Neural cell (in vitro differentiated cells): ENCODE results near the gene GNAQ. TPM values are rescaled to one million over a fixed set of nuclear protein-coding genes. Genes with fewer than 3 reads are reported as not detected.

Experiments used
- H2AFZ ChIP-seq: fragments of 200-600, 300-800 bp; sonication (generic), shearing (Covaris generic); 2 replicates; pipeline ENCODE4 v1.6.0; 2014; ENCODE audit warnings: low read depth, mild to moderate bottlenecking, antibody characterized with exemption, low read length, moderate library complexity
- H3F3A ChIP-seq: fragments of 200-600 bp; shearing (Covaris generic); 2 replicates; pipeline ENCODE4 v1.6.1; 2016; ENCODE audit warnings: mild to moderate bottlenecking, moderate library complexity, mixed read lengths, antibody characterized with exemption, low read length; ENCODE audit not compliant: insufficient read depth, poor library complexity, severe bottlenecking
- H3K27ac ChIP-seq: fragments of 200-600, 300-800 bp; sonication (generic), shearing (Covaris generic); 2 replicates; pipeline ENCODE4 v1.5.1; 2014; ENCODE audit warnings: mild to moderate bottlenecking, low read length, moderate library complexity
- H3K27me3 ChIP-seq: fragments of 300-800, 200-600 bp; sonication (generic), shearing (Covaris generic); 2 replicates; pipeline ENCODE4 v1.6.0; 2014; ENCODE audit warnings: mild to moderate bottlenecking, low read depth, low read length, moderate library complexity; ENCODE audit not compliant: insufficient read depth
- H3K36me3 ChIP-seq: fragments of 300-800, 200-600 bp; sonication (generic), shearing (Covaris generic); 2 replicates; pipeline ENCODE4 v1.5.1; 2014; ENCODE audit warnings: mild to moderate bottlenecking, antibody characterized with exemption, low read length, moderate library complexity; ENCODE audit not compliant: insufficient read depth
- H3K4me2 ChIP-seq: fragments of 300-800, 200-600 bp; sonication (generic), shearing (Covaris generic); 2 replicates; pipeline ENCODE4 v1.6.0; 2014; ENCODE audit warnings: mild to moderate bottlenecking, low read length
- H3K4me3 ChIP-seq: fragments of 300-800, 200-600 bp; sonication (generic), shearing (Covaris generic); 2 replicates; pipeline ENCODE4 v1.5.1; 2014; ENCODE audit warnings: mild to moderate bottlenecking, low read length, moderate library complexity
- H3K79me2 ChIP-seq: fragments of 200-600 bp; shearing (Covaris generic); replicated peaks from 2 replicates; pipeline ENCODE4 v1.6.0; 2014; ENCODE audit warnings: mild to moderate bottlenecking, low read length, moderate library complexity; ENCODE audit not compliant: insufficient read depth
- H3K9ac ChIP-seq: fragments of 300-800, 200-600 bp; sonication (generic), shearing (Covaris generic); 2 replicates; pipeline ENCODE4 v1.6.1; 2016; ENCODE audit warnings: mild to moderate bottlenecking, low read length, mixed read lengths
- H3K9me2 ChIP-seq: fragments of 200-600 bp; shearing (Covaris generic); 2 replicates; pipeline ENCODE4 v1.6.1; 2016; ENCODE audit warnings: mild to moderate bottlenecking, low read length, mixed read lengths; ENCODE audit not compliant: insufficient read depth
- H3K9me3 ChIP-seq: fragments of 200-600, 300-800 bp; sonication (generic), shearing (Covaris generic); 2 replicates; pipeline ENCODE4 v1.6.1; 2016; ENCODE audit warnings: mild to moderate bottlenecking, mixed run types, low read length, moderate library complexity, mixed read lengths
- H4K20me1 ChIP-seq: fragments of 200-600 bp; shearing (Covaris generic); 2 replicates; pipeline ENCODE4 v1.6.1; 2016; ENCODE audit warnings: mild to moderate bottlenecking, mixed run types; ENCODE audit not compliant: insufficient read depth
- EP300 ChIP-seq: fragments of 450-650 bp; conservative IDR thresholded peaks from 2 replicates; pipeline ENCODE4 v1.6.1; 2014; ENCODE audit warnings: antibody characterized with exemption, mild to moderate bottlenecking, moderate library complexity; ENCODE audit not compliant: poor library complexity, severe bottlenecking
- EZH2 ChIP-seq: fragments of 200-600, 300-800 bp; shearing (Covaris generic), sonication (generic); IDR thresholded peaks from 2 replicates; pipeline ENCODE4 v1.6.1; 2014; ENCODE audit warnings: antibody characterized with exemption, low read length, borderline replicate concordance, mild to moderate bottlenecking; ENCODE audit not compliant: insufficient read depth, poor library complexity, severe bottlenecking
- MXI1 ChIP-seq: fragments of 450-650 bp; conservative IDR thresholded peaks from 2 replicates; pipeline ENCODE4 v1.6.1; 2014; ENCODE audit warnings: antibody characterized with exemption, mild to moderate bottlenecking; ENCODE audit not compliant: poor library complexity, severe bottlenecking
- POLR2AphosphoS5 ChIP-seq: IDR thresholded peaks from 2 replicates; pipeline ENCODE4 v1.6.1; 2012
- SMC3 ChIP-seq: fragments of 450-650 bp; conservative IDR thresholded peaks from 2 replicates; pipeline ENCODE4 v1.6.1; 2014; ENCODE audit warnings: antibody characterized with exemption, mild to moderate bottlenecking, moderate library complexity; ENCODE audit not compliant: poor library complexity
- TAF1 ChIP-seq: IDR thresholded peaks from 2 replicates; pipeline ENCODE4 v1.6.1; 2012; ENCODE audit warnings: low read depth
- polyA plus RNA-seq: library from polyadenylated mRNA; depleted of rRNA; stranded (reverse); fragments of >200 nt; gene quantifications from 2 replicates; pipeline ENCODE4 v1.2.3, GENCODE V29; 2014
- TF ChIP-seq, protein P1 (sequence below): IDR thresholded peaks from 2 replicates; pipeline ENCODE4 v1.6.1; 2012; ENCODE audit warnings: borderline replicate concordance
- TF ChIP-seq, protein P2 (sequence below): fragments of 450-650 bp; IDR thresholded peaks from 2 replicates; pipeline ENCODE4 v1.5.1; 2014; ENCODE audit warnings: antibody characterized with exemption, mild to moderate bottlenecking, moderate library complexity; ENCODE audit not compliant: poor library complexity, severe bottlenecking

Gene GNAQ
- polyA plus RNA-seq, 1 donor from 2014 or later, result 86.7 TPM

DNA sequence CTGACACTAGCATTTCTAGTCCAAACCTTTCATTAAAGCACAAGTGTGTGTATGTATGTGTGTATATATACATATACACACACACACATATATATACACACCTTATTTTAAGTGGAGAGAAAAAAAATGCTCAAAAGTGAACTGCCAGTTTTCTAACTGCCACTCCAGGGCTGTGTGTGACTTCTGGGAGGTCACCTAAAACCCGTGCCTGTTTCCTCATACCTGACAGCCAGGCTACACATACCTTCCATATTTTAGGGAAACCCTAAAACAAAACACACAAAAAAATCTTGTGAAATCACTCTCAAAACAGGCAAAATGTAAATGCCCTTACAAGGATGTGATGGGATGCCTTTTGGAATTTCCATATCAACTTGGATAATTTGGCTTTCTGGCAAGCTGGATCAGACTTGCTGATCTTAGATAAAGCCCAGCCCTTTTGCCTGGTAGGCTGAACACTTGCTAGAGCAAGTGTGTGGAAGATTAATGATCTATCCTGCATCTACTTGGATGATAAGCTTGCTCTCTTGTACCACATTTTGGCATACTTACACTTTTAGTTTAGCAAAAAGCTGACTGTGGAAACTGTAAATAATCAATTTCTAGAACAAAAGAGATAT lies 127.8 kb downstream of the GNAQ start:
- H3K27ac ChIP-seq, result no peak overlapping the region
- no peak overlapping the region for H2AFZ ChIP-seq
- H3K9ac ChIP-seq, result no peak overlapping the region
- H3K36me3 ChIP-seq, result no peaks in the 10 kb centered on the region
- no peaks in the 10 kb centered on the region for H3F3A ChIP-seq
- H3K4me2 ChIP-seq, result no peak overlapping the region
- TF ChIP-seq MXI1 (no peak), POLR2AphosphoS5 (no peak)
- TF ChIP-seq, protein P1, sequence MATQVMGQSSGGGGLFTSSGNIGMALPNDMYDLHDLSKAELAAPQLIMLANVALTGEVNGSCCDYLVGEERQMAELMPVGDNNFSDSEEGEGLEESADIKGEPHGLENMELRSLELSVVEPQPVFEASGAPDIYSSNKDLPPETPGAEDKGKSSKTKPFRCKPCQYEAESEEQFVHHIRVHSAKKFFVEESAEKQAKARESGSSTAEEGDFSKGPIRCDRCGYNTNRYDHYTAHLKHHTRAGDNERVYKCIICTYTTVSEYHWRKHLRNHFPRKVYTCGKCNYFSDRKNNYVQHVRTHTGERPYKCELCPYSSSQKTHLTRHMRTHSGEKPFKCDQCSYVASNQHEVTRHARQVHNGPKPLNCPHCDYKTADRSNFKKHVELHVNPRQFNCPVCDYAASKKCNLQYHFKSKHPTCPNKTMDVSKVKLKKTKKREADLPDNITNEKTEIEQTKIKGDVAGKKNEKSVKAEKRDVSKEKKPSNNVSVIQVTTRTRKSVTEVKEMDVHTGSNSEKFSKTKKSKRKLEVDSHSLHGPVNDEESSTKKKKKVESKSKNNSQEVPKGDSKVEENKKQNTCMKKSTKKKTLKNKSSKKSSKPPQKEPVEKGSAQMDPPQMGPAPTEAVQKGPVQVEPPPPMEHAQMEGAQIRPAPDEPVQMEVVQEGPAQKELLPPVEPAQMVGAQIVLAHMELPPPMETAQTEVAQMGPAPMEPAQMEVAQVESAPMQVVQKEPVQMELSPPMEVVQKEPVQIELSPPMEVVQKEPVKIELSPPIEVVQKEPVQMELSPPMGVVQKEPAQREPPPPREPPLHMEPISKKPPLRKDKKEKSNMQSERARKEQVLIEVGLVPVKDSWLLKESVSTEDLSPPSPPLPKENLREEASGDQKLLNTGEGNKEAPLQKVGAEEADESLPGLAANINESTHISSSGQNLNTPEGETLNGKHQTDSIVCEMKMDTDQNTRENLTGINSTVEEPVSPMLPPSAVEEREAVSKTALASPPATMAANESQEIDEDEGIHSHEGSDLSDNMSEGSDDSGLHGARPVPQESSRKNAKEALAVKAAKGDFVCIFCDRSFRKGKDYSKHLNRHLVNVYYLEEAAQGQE, result no peak
- TF ChIP-seq, protein P2, sequence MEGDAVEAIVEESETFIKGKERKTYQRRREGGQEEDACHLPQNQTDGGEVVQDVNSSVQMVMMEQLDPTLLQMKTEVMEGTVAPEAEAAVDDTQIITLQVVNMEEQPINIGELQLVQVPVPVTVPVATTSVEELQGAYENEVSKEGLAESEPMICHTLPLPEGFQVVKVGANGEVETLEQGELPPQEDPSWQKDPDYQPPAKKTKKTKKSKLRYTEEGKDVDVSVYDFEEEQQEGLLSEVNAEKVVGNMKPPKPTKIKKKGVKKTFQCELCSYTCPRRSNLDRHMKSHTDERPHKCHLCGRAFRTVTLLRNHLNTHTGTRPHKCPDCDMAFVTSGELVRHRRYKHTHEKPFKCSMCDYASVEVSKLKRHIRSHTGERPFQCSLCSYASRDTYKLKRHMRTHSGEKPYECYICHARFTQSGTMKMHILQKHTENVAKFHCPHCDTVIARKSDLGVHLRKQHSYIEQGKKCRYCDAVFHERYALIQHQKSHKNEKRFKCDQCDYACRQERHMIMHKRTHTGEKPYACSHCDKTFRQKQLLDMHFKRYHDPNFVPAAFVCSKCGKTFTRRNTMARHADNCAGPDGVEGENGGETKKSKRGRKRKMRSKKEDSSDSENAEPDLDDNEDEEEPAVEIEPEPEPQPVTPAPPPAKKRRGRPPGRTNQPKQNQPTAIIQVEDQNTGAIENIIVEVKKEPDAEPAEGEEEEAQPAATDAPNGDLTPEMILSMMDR, result no peak
- H4K20me1 ChIP-seq, result no peaks in the 10 kb centered on the region
- no peaks in the 10 kb centered on the region for H3K9me3 ChIP-seq
- H3K27me3 ChIP-seq, result no peaks in the 10 kb centered on the region
- no peak overlapping the region for H3K4me3 ChIP-seq
- no peaks in the 10 kb centered on the region for H3K79me2 ChIP-seq
- no peaks in the 10 kb centered on the region for H3K9me2 ChIP-seq

DNA sequence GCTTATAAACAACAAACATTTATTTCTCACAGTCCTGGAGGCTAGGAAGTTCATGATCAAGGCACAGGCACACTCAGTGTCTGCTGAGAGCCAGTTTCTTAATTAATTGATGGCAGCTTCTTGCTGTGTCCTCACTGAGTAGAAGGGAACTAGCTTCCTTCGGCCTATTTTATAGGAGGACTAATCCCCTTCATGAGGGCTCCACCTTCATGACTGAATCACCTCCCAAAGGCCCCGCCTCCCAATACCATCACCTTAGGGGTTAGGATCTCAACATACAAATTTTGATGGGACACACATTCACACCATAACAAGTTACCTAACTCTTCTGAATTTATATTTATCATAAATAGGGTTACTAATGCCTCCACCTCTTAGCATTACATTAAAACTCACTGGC lies 129.8 kb downstream of the GNAQ start:
- no peaks in the 10 kb centered on the region for H3K79me2 ChIP-seq
- no peak overlapping the region for H3K4me2 ChIP-seq
- no peaks in the 10 kb centered on the region for H3K9me3 ChIP-seq
- TF ChIP-seq POLR2AphosphoS5 (no peak), TAF1 (no peak), SMC3 (no peak), EP300 (no peak), MXI1 (no peak), EZH2 (no peak)
- TF ChIP-seq, protein P2, result no peak
- TF ChIP-seq, protein P1, result no peak
- H3K27ac ChIP-seq, result no peak overlapping the region
- no peaks in the 10 kb centered on the region for H3K9me2 ChIP-seq
- no peaks in the 10 kb centered on the region for H4K20me1 ChIP-seq
- H3K27me3 ChIP-seq, result no peaks in the 10 kb centered on the region
- no peak overlapping the region for H2AFZ ChIP-seq
- H3K9ac ChIP-seq, result no peak overlapping the region
- no peaks in the 10 kb centered on the region for H3F3A ChIP-seq
- no peaks in the 10 kb centered on the region for H3K36me3 ChIP-seq
- no peak overlapping the region for H3K4me3 ChIP-seq
